Activated CD4-positive, alpha-beta T cell treated with anti-CD3 and anti-CD28 coated beads, Interleukin-2, Interleukin-4, amounts not matched to agents 100 ng/mL and 50 ng/mL, durations not matched to agents 16 hours and 8 hours (primary cell): Measurements from ENCODE around the gene TMEM41B.
"Not testable (repeated sequence)": the region's sequence is repeated elsewhere in the genome, so short reads cannot be mapped to it uniquely, and the experiment has no call there.

Experiments
- DNase-seq: peaks from one replicate; pipeline ENCODE4 v3.0.0-alpha.2; 2020; ENCODE audit warnings: low spot score

TMEM41B gene

DNA sequence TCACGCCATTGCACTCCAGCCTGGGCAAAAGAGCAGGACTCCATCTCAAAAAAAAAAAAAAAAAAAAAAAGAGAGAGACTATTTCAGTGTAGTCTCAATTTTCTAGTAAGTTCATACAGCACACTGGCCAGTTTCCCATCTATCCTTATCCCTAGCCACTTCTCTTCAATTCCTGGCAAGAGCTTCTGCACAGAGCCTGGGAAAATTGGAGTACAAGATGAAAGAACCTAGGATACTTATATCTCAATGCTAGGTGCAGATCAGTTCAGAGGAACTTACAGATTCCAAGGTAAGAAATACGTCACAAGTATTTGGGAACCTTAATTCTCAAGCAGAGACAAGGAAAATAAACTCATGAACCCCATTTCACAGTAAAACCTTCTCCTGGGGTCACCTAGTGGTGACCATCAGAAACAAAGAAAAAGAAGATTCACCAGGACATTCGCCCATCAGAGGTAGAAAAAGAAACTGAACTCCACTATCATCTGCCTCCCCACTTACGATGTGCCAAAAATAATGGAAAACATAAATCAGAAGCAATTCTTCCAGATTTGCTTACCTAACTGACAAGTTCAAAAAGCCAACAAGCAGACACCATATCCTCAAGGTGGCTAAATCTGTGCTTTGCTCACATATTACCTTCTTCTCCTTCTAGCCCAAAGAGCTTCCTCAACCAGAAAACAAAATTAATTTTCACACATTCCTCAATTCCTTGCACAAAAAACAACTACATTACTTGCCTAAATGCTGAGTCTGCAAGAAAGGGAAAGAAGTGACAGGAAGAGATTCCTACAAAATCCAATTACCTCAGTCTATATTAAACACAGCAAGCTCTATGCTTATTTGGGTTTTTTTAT, 54.2 kb downstream of the TMEM41B start:
- no peak for DNase-seq

GRCh38 chr11:9258279-9258678, 56.1 kb downstream of the TMEM41B start:
- DNase-seq, result not testable (repeated sequence)

DNA sequence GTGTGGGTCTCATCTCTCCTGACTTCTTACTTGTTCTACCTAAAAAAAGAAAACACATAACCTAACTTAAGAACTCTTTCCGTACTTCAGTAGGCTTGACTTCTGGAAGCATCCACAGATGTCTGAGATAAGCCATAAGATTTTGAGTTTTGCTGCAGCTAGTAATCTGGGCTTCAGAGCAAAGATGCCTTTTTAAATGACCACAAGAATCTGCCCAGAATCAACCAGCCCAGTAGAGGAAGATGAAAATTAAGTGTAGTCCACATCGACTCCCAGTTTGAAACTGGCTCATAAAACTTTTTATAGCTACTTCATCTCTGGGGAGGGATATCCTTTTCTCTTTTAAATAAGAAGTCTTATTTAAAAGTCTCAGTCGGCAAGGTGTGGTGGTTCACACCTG, 60.0 kb downstream of the TMEM41B start:
- DNase-seq, result no peak

- no peak for DNase-seq
Observed at GRCh38 chr11:9253086-9253485, 61.3 kb downstream of the TMEM41B start.

DNA sequence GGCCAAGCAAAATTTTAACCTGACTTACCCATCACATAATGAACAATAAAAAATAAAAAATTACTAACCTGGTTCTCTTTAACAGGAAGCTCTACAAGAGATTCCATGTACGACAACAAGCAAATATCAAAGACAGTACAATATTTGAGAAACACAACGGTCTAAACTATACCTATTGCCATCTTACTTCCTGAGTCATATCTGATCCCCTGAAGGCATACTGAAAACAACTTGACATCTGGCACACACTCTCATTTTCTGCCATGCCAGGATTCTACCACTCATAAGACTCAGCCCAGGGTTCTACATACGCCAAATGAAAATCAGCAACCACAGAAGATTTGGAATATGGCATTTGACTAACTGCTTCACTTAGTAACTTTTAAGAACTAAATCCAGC, 63.1 kb downstream of the TMEM41B start:
- peak; percentile 46 for DNase-seq

DNA sequence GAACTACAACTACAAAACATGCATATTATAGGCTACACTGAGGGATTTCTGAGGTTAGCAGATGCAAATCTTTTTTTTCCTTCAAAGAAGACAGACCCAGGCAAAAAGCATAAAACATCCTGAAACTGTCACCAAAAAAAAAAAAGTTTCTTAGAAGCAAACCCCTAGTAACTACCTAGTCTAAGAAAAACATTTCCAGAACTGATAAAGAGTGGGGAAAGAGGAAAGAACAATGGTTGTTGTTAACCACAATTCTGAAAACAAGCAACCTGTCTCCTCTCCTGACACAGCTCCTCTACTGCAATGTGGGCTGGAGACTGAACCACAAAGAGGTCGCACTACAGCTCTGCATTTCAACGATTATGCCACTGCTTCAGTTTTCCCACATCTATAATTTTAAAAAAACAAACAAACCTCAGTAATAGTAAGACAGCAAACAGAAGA, 64.2 kb downstream of the TMEM41B start:
- peak; percentile 67 for DNase-seq

DNA sequence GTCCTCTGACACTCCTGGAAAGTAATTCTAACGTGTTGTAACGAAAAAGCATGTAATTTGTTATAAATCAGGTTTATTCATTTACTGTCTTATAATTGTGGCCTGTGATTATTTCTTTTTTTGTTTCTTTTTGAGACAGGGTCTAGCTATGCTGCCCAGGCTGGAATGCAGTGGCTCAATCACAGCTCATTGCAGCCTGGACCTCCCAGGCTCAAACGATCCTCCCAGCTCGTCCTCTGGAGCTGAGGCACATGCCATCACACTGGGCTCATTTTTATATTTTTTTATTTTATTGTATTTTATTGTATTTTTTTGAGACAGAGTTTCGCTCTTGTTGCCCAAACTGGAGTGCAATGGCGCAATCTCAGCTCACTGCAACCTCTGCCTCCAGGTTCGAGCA, 65.1 kb downstream of the TMEM41B start:
- DNase-seq, result no peak

GRCh38 chr11:9247863-9248262, 66.5 kb downstream of the TMEM41B start:
- DNase-seq, result no peak

DNA sequence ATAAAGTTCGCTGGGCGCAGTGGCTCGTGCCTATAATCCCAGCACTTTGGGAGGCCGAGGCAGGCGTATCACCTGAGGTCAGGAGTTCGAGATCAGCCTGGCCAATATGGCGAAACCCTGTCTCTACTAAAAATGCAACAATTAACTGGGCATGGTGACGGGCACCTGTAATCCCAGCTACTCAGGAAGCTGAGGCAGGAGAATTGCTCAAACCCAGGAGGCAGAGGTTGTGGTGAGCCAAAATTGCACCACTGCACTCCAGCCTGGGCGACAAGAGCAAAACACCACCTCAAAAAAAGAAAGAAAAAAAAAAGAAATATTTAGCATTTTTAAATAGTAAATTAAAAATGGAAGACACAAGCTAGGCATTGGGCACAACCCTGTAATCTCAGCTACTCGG, 78.2 kb downstream of the TMEM41B start:
- DNase-seq, result not testable (repeated sequence)

DNA sequence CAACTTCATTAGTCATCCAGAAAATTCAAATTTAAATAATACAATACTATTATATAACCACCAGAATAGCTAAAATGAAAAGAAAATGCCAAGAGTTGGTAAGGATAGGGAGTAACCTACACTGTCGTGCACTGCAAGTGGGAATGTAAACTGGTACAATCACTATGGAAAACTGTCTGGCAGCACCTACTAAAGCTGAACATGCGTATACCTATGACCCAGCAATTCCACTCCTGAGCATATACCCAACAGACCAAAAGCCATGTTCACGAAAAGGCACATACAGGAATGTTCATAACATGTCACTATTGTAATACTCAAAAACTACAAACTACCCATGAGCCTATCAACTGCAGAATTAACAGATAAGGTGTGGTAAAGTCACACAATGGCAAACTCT, 81.9 kb downstream of the TMEM41B start:
- DNase-seq, result no peak

DNA sequence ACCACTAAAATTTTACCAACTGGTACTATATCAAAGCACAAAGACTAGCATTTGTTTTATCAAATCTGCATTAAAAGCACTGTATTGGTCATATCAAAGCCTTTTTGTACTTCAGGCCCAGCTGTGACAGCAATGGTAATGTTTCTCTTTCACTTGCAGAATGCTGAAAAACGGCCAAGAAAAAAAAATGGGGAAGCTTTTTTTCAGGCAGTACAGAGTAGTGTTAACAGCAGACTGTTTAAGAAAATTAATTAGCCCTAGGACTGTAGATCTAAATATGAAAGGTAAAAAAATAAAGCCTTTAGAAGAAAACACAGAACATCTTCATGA, 82.6 kb downstream of the TMEM41B start:
- no peak for DNase-seq
